Stimulated activated CD4-positive, alpha-beta T cell treated with anti-CD3 and anti-CD28 coated beads, Interleukin-1b, Interleukin-23, amount 100 ng/mL, for 48 hours (primary cell): ENCODE results near the gene TRAF5.
"Not testable (repeated sequence)": the region's sequence is repeated elsewhere in the genome, so short reads cannot be mapped to it uniquely, and the experiment has no call there.

ENCODE experiments used
- DNase-seq: peaks from one replicate; pipeline ENCODE4 v3.0.0-alpha.2; 2020

The TRAF5 gene

GRCh38 chr1:211382182-211382713 is 55.6 kb downstream of the TRAF5 start:
- no peak for DNase-seq

- DNase-seq, result peak; percentile 78
These were observed 56.3 kb downstream of the TRAF5 start for GRCh38 chr1:211382714-211383480.

- no peak for DNase-seq
These were observed 57.9 kb downstream of the TRAF5 start for GRCh38 chr1:211384524-211384923.

- no peak for DNase-seq
These were observed 60.3 kb downstream of the TRAF5 start for GRCh38 chr1:211386921-211387320.

GRCh38 chr1:211390829-211391228 is 64.2 kb downstream of the TRAF5 start:
- not testable (repeated sequence) for DNase-seq

GRCh38 chr1:211393203-211393602 is 66.6 kb downstream of the TRAF5 start:
- DNase-seq, result no peak

- DNase-seq, result not testable (repeated sequence)
These were observed 71.8 kb downstream of the TRAF5 start for GRCh38 chr1:211398266-211398930.

- DNase-seq, result not testable (repeated sequence)
These were observed 73.3 kb downstream of the TRAF5 start for GRCh38 chr1:211399851-211400393.

GRCh38 chr1:211401751-211402150 is 75.1 kb downstream of the TRAF5 start:
- not testable (repeated sequence) for DNase-seq

- DNase-seq, result not testable (repeated sequence)
These were observed 79.5 kb downstream of the TRAF5 start for GRCh38 chr1:211406086-211406485.

- DNase-seq, result not testable (repeated sequence)
These were observed 81.1 kb downstream of the TRAF5 start for GRCh38 chr1:211407749-211408148.

GRCh38 chr1:211411639-211412038 is 85.0 kb downstream of the TRAF5 start:
- no peak for DNase-seq

GRCh38 chr1:211415700-211416099 is 89.1 kb downstream of the TRAF5 start:
- DNase-seq, result no peak

- DNase-seq, result peak; percentile 8
These were observed 89.6 kb downstream of the TRAF5 start for GRCh38 chr1:211416246-211416627.

- DNase-seq, result peak; percentile 55
These were observed 90.1 kb downstream of the TRAF5 start for GRCh38 chr1:211416628-211417323.

GRCh38 chr1:211420389-211420788 is 93.8 kb downstream of the TRAF5 start:
- DNase-seq, result peak; percentile 13

GRCh38 chr1:211420845-211421454 is 94.3 kb downstream of the TRAF5 start:
- DNase-seq, result no peak

- DNase-seq, result no peak
These were observed 97.4 kb downstream of the TRAF5 start for GRCh38 chr1:211424018-211424417.
